Liver (tissue), 9 donors: ENCODE results near the gene CCDC144A. TPM values are rescaled to one million over a fixed set of nuclear protein-coding genes. Genes with fewer than 3 reads are reported as not detected.

ENCODE experiments used
- DNase-seq: peaks from one replicate; pipeline ENCODE4 v3.0.0-alpha.2; 2017; ENCODE audit warnings: low spot score
- H3K27ac ChIP-seq, 2 donors: one replicate each; pipeline ENCODE4 v1.7.0; 2013; ENCODE audit warnings: inconsistent platforms in 2 of 2, low read length in 2 of 2, control low read depth in 1 of 2, low read depth in 1 of 2, mild to moderate bottlenecking in 1 of 2
- H3K27me3 ChIP-seq, 4 donors: one replicate each; pipeline versions ENCODE4 v1.6.1 to v1.7.0; 2013; ENCODE audit warnings: low read length in 3 of 4, inconsistent platforms in 1 of 4, mild to moderate bottlenecking in 1 of 4, moderate library complexity in 1 of 4; ENCODE audit not compliant: control insufficient read depth in 4 of 4, insufficient read depth in 4 of 4
- H3K36me3 ChIP-seq, 4 donors: one replicate each; pipeline versions ENCODE4 v1.6.1 to v1.7.0; 2013; ENCODE audit warnings: low read length in 3 of 4, mild to moderate bottlenecking in 3 of 4, low read depth in 1 of 4, moderate library complexity in 1 of 4; ENCODE audit not compliant: control insufficient read depth in 4 of 4, insufficient read depth in 3 of 4
- H3K4me1 ChIP-seq, 4 donors: one replicate each; pipeline versions ENCODE4 v1.6.1 to v1.7.0; 2013; ENCODE audit warnings: low read length in 3 of 4, mild to moderate bottlenecking in 3 of 4, moderate library complexity in 1 of 4; ENCODE audit not compliant: control insufficient read depth in 4 of 4, insufficient read depth in 4 of 4
- H3K4me3 ChIP-seq, 3 donors: one replicate each; pipeline versions ENCODE4 v1.6.1 to v1.7.0; 2013; ENCODE audit warnings: low read length in 3 of 3, control low read depth in 1 of 3, low read depth in 1 of 3, mild to moderate bottlenecking in 1 of 3
- H3K9ac ChIP-seq, 2 donors: one replicate each; pipeline ENCODE4 v1.7.0; 2013; ENCODE audit warnings: low read length in 2 of 2, mild to moderate bottlenecking in 2 of 2, moderate library complexity in 2 of 2, control low read depth in 1 of 2, low read depth in 1 of 2
- H3K9me3 ChIP-seq, 4 donors: one replicate each; pipeline versions ENCODE4 v1.6.1 to v1.7.0; 2013; ENCODE audit warnings: low read length in 3 of 4; ENCODE audit not compliant: control insufficient read depth in 4 of 4
- EGR1 ChIP-seq, 2 donors: IDR thresholded peaks; 2 replicates each; pipeline ENCODE4 v1.6.1; 2016 to 2018; ENCODE audit warnings: antibody characterized with exemption in 2 of 2, low read depth in 2 of 2
- FOXA1 ChIP-seq: IDR thresholded peaks from 2 replicates; pipeline ENCODE4 v1.6.1; 2016; ENCODE audit warnings: antibody characterized with exemption
- HNF4A ChIP-seq, 2 donors: conservative IDR thresholded peaks; 2 replicates each; pipeline ENCODE4 v1.6.1; 2016; ENCODE audit warnings: antibody characterized with exemption in 2 of 2, mild to moderate bottlenecking in 2 of 2
- HNF4G ChIP-seq: IDR thresholded peaks from 2 replicates; pipeline ENCODE4 v1.6.1; 2016; ENCODE audit warnings: antibody characterized with exemption
- JUND ChIP-seq, 2 donors: IDR thresholded peaks; 2 replicates each; pipeline ENCODE4 v1.6.1; 2016; ENCODE audit warnings: antibody characterized with exemption in 2 of 2
- NR2F2 ChIP-seq: IDR thresholded peaks from 2 replicates; pipeline ENCODE4 v1.6.1; 2016; ENCODE audit warnings: antibody characterized with exemption
- RAD21 ChIP-seq, 2 donors: IDR thresholded peaks; 2 replicates each; pipeline ENCODE4 v1.6.1; 2016; ENCODE audit warnings: antibody characterized with exemption in 2 of 2, mild to moderate bottlenecking in 2 of 2
- RXRA ChIP-seq, 2 donors: IDR thresholded peaks; 2 replicates each; pipeline ENCODE4 v1.6.1; 2017 to 2018; ENCODE audit warnings: antibody characterized with exemption in 2 of 2, mild to moderate bottlenecking in 1 of 2
- SP1 ChIP-seq: IDR thresholded peaks from 2 replicates; pipeline ENCODE4 v1.6.1; 2018; ENCODE audit warnings: antibody characterized with exemption, mild to moderate bottlenecking
- TAF1 ChIP-seq: conservative IDR thresholded peaks from 2 replicates; pipeline ENCODE4 v1.6.1; 2016; ENCODE audit warnings: antibody characterized with exemption, mild to moderate bottlenecking
- YY1 ChIP-seq: IDR thresholded peaks from 2 replicates; pipeline ENCODE4 v1.6.1; 2016; ENCODE audit warnings: antibody characterized with exemption, mild to moderate bottlenecking
- WGBS: extraction: QIAGEN DNeasy Blood & Tissue Kit; methylation state at CpG from one replicate; pipeline ENCODE4 v1.1.7; 2013; 5-methylcytosine and 5-hydroxymethylcytosine counted together
- polyA plus RNA-seq, 2 donors: library from polyadenylated mRNA; stranded (reverse) in 1 of 2; unstranded in 1 of 2; fragments of 200-250 nt in 1 of 2; fragments of >200 nt in 1 of 2; fragmentation: Nextera tagmentation in 1 of 2; extraction: Ambion mirVana in 1 of 2; gene quantifications; one replicate each; pipeline versions ENCODE4 v1.2.1 to v1.2.3, GENCODE V29; 2013 to 2015
- total RNA-seq, 2 donors: library from RNA; depleted of rRNA; stranded (reverse); fragments of >200 nt; gene quantifications; one replicate each; pipeline ENCODE4 v1.2.3, GENCODE V29; 2014
- TF ChIP-seq, protein P1 (sequence below): IDR thresholded peaks from 2 replicates; pipeline ENCODE4 v1.6.1; 2016; ENCODE audit warnings: antibody characterized with exemption
- TF ChIP-seq, protein P2 (sequence below): IDR thresholded peaks from 2 replicates; pipeline ENCODE4 v1.6.1; 2016; ENCODE audit warnings: antibody characterized with exemption, mild to moderate bottlenecking
- TF ChIP-seq, protein P3 (sequence below): fragments of 150-350 bp; IDR thresholded peaks from 2 replicates; pipeline ENCODE4 v1.5.1; 2017; ENCODE audit warnings: improper control_type of control experiment, low read depth, low read length; ENCODE audit not compliant: missing input control
- TF ChIP-seq, protein P4 (sequence below): IDR thresholded peaks from 2 replicates; pipeline ENCODE4 v1.6.1; 2016; ENCODE audit warnings: antibody characterized with exemption
- TF ChIP-seq, protein P5 (sequence below): IDR thresholded peaks from 2 replicates; pipeline ENCODE4 v1.6.1; 2016; ENCODE audit warnings: antibody characterized with exemption
- donor health status: healthy.
- donor health status: healthy.
- donor health status: healthy.
- donor health status: healthy.
- donor health status: healthy.

Gene CCDC144A
- total and polyA plus RNA-seq, 4 donors = 0.05 to 5.2 (median 3.2) TPM

DNA sequence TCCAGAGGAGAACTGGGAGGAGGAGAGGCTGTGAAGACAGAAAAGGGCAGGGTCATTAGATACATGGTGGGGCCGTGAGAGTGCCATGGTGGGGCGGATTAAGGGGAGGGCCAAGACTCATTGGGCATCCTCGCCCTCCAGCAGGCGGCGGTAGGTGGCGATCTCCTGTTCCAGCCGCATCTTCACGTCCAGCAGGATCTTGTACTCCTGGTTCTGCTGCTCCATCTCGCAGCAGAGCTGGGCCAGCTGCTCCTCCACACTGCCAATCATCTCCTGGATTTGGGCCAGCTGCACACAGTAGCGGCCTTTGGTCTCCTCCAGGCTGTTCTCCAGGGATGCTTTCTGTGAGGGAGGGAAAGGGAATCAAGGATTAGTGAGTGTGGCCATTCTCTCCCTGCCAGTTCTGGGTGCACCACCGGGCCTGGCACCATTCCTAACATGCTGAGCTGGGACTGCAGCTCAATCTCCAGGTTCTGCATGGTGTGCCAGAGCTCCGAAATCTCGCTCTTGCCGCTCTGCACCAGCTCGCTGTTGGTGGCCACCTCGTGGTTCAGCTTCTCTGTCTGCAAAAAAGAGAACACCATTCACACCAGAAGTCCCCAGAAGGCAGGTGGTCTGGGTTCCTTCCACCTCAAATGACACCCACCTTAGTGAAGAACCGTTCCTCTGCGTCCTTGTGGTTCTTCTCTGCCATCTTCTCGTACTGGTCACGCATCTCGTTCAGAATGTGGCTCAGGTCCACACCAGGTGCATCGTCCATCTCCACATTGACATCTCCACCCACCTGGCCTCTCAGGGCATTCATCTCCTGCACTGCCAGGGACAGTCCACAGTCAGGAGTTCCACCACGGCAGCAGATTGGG lies 129.0 kb downstream of the CCDC144A start:
- no peaks in the 10 kb centered on the region for H3K27me3 ChIP-seq
- TF ChIP-seq HNF4A (conservative IDR thresholded peaks at IDR 0.05) = no peak
- TF ChIP-seq HNF4G = no peak
- TF ChIP-seq RXRA (IDR thresholded peaks at IDR 0.05) = no peak
- TF ChIP-seq, protein P1, sequence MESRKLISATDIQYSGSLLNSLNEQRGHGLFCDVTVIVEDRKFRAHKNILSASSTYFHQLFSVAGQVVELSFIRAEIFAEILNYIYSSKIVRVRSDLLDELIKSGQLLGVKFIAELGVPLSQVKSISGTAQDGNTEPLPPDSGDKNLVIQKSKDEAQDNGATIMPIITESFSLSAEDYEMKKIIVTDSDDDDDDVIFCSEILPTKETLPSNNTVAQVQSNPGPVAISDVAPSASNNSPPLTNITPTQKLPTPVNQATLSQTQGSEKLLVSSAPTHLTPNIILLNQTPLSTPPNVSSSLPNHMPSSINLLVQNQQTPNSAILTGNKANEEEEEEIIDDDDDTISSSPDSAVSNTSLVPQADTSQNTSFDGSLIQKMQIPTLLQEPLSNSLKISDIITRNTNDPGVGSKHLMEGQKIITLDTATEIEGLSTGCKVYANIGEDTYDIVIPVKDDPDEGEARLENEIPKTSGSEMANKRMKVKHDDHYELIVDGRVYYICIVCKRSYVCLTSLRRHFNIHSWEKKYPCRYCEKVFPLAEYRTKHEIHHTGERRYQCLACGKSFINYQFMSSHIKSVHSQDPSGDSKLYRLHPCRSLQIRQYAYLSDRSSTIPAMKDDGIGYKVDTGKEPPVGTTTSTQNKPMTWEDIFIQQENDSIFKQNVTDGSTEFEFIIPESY = no peak
- TF ChIP-seq RAD21 (IDR thresholded peaks at IDR 0.05) = no peak
- no peak for TF ChIP-seq JUND (IDR thresholded peaks at IDR 0.05)
- TF ChIP-seq, protein P2, sequence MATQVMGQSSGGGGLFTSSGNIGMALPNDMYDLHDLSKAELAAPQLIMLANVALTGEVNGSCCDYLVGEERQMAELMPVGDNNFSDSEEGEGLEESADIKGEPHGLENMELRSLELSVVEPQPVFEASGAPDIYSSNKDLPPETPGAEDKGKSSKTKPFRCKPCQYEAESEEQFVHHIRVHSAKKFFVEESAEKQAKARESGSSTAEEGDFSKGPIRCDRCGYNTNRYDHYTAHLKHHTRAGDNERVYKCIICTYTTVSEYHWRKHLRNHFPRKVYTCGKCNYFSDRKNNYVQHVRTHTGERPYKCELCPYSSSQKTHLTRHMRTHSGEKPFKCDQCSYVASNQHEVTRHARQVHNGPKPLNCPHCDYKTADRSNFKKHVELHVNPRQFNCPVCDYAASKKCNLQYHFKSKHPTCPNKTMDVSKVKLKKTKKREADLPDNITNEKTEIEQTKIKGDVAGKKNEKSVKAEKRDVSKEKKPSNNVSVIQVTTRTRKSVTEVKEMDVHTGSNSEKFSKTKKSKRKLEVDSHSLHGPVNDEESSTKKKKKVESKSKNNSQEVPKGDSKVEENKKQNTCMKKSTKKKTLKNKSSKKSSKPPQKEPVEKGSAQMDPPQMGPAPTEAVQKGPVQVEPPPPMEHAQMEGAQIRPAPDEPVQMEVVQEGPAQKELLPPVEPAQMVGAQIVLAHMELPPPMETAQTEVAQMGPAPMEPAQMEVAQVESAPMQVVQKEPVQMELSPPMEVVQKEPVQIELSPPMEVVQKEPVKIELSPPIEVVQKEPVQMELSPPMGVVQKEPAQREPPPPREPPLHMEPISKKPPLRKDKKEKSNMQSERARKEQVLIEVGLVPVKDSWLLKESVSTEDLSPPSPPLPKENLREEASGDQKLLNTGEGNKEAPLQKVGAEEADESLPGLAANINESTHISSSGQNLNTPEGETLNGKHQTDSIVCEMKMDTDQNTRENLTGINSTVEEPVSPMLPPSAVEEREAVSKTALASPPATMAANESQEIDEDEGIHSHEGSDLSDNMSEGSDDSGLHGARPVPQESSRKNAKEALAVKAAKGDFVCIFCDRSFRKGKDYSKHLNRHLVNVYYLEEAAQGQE = no peak
- TF ChIP-seq NR2F2 = no peak
- TF ChIP-seq EGR1 (IDR thresholded peaks at IDR 0.05; ENCODE audit: low read depth in 2 of 2) = no peak
- TF ChIP-seq, protein P3, sequence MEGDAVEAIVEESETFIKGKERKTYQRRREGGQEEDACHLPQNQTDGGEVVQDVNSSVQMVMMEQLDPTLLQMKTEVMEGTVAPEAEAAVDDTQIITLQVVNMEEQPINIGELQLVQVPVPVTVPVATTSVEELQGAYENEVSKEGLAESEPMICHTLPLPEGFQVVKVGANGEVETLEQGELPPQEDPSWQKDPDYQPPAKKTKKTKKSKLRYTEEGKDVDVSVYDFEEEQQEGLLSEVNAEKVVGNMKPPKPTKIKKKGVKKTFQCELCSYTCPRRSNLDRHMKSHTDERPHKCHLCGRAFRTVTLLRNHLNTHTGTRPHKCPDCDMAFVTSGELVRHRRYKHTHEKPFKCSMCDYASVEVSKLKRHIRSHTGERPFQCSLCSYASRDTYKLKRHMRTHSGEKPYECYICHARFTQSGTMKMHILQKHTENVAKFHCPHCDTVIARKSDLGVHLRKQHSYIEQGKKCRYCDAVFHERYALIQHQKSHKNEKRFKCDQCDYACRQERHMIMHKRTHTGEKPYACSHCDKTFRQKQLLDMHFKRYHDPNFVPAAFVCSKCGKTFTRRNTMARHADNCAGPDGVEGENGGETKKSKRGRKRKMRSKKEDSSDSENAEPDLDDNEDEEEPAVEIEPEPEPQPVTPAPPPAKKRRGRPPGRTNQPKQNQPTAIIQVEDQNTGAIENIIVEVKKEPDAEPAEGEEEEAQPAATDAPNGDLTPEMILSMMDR = no peak
- TF ChIP-seq YY1 = no peak
- no peak for TF ChIP-seq TAF1
- no peak for TF ChIP-seq SP1
- no peak overlapping the region for H3K27ac ChIP-seq
- no peaks in the 10 kb centered on the region for H3K9me3 ChIP-seq
- no peaks in the 10 kb centered on the region for H3K4me1 ChIP-seq
- 79% methylated on average over 23 of the region's 23 CpGs for WGBS
- H3K36me3 ChIP-seq = no peaks in the 10 kb centered on the region
- no peak overlapping the region for H3K4me3 ChIP-seq
- H3K9ac ChIP-seq = no peak overlapping the region
- DNase-seq = no peak

- no peak overlapping the region for H3K4me3 ChIP-seq
- peak; percentile 14 for DNase-seq
- TF ChIP-seq, protein P4, sequence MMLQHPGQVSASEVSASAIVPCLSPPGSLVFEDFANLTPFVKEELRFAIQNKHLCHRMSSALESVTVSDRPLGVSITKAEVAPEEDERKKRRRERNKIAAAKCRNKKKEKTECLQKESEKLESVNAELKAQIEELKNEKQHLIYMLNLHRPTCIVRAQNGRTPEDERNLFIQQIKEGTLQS = no peak
- TF ChIP-seq HNF4A (conservative IDR thresholded peaks at IDR 0.05) (no peak), FOXA1 (no peak), SP1 (no peak), EGR1 (IDR thresholded peaks at IDR 0.05; ENCODE audit: low read depth in 2 of 2) (no peak), TAF1 (no peak), RXRA (IDR thresholded peaks at IDR 0.05) (no peak), HNF4G (no peak)
- TF ChIP-seq, protein P1 = no peak
- TF ChIP-seq, protein P5, sequence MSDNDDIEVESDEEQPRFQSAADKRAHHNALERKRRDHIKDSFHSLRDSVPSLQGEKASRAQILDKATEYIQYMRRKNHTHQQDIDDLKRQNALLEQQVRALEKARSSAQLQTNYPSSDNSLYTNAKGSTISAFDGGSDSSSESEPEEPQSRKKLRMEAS = no peak
- TF ChIP-seq, protein P2 = no peak
These were observed 130.3 kb downstream of the CCDC144A start for GRCh38 chr17:16820161-16820877.

More at GRCh38 chr17:16820161-16820877, 130.3 kb downstream of the CCDC144A start:
- Histone ChIP-seq H3K27me3 (no peaks in the 10 kb centered on the region), H3K36me3 (no peaks in the 10 kb centered on the region), H3K9ac (no peak overlapping the region), H3K9me3 (no peaks in the 10 kb centered on the region), H3K27ac (no peak overlapping the region), H3K4me1 (no peaks in the 10 kb centered on the region)
- 82% methylated on average over 7 of the region's 7 CpGs for WGBS
